Osteocyte (in vitro differentiated cells): ENCODE results near the gene GPS2. TPM values are rescaled to one million over a fixed set of nuclear protein-coding genes. Genes with fewer than 3 reads are reported as not detected.
A peak's percentile ranks its signal among the peaks of the same experiment; 100 is the strongest.
"Not testable (repeated sequence)": the region's sequence is repeated elsewhere in the genome, so short reads cannot be mapped to it uniquely, and the experiment has no call there.

Experiments
- DNase-seq: peaks from one replicate; pipeline ENCODE4 v3.0.0; 2021; ENCODE audit warnings: mixed read lengths; ENCODE audit not compliant: unreplicated experiment; ENCODE audit errors: extremely low spot score
- H3K27ac Mint-ChIP-seq: one replicate; pipeline ENCODE4 v1.8.0; 2021; ENCODE audit warnings: mild to moderate bottlenecking, mixed read lengths; ENCODE audit not compliant: unreplicated experiment
- H3K27me3 Mint-ChIP-seq: one replicate; pipeline ENCODE4 v1.8.0; 2021; ENCODE audit warnings: mixed read lengths; ENCODE audit not compliant: unreplicated experiment
- H3K36me3 Mint-ChIP-seq: one replicate; pipeline ENCODE4 v1.8.0; 2021; ENCODE audit warnings: mixed read lengths; ENCODE audit not compliant: unreplicated experiment
- H3K4me1 Mint-ChIP-seq: one replicate; pipeline ENCODE4 v1.8.0; 2021; ENCODE audit warnings: mixed read lengths; ENCODE audit not compliant: unreplicated experiment
- H3K4me3 Mint-ChIP-seq: one replicate; pipeline ENCODE4 v1.8.0; 2021; ENCODE audit warnings: mild to moderate bottlenecking, moderate library complexity, mixed read lengths; ENCODE audit not compliant: unreplicated experiment
- H3K9me3 Mint-ChIP-seq: one replicate; pipeline ENCODE4 v1.8.0; 2021; ENCODE audit warnings: mixed read lengths; ENCODE audit not compliant: unreplicated experiment
- CTCF ChIP-seq: fragments of 200-600 bp; sonication (generic); IDR thresholded peaks from 2 replicates; pipeline ENCODE4 v1.5.0; 2021; ENCODE audit warnings: antibody characterized with exemption, mild to moderate bottlenecking, moderate library complexity
- total RNA-seq: library from RNA; stranded (reverse); gene quantifications from 2 replicates; pipeline ENCODE4 v1.2.1, GENCODE V29; 2021

The GPS2 gene
- total RNA-seq, 1 donor from 2014 or later: 61.9 TPM

- Mint-ChIP-seq H3K27ac (no peak within 1 kb of the TSS), H3K27me3 (peaks cover 4% of the 10 kb centered on the region), H3K36me3 (no peaks in the 10 kb centered on the region), H3K4me1 (no peaks in the 10 kb centered on the region), H3K4me3 (no peak within 1 kb of the TSS), H3K9me3 (no peaks in the 10 kb centered on the region)
- DNase-seq: no peak
- no peak for TF ChIP-seq CTCF
These were observed 21.3 kb upstream of the GPS2 start, which contains the start of gene ACAP1 for GRCh38 chr17:7336240-7337175. ACAP1 (plus strand) TSS chr17:7336529; CDS start chr17:7336735, 206 bp downstream.

- H3K27me3 Mint-ChIP-seq, H3K9me3 Mint-ChIP-seq, H3K4me1 Mint-ChIP-seq, H3K36me3 Mint-ChIP-seq, H3K4me3 Mint-ChIP-seq, DNase-seq, H3K27ac Mint-ChIP-seq: not testable (repeated sequence)
These were observed 20.6 kb upstream of the GPS2 start for GRCh38 chr17:7335765-7336164.

GRCh38 chr17:7334938-7335538 is 19.9 kb upstream of the GPS2 start:
- Mint-ChIP-seq H3K27ac (no peak overlapping the region), H3K36me3 (no peaks in the 10 kb centered on the region), H3K9me3 (no peaks in the 10 kb centered on the region), H3K4me3 (no peak overlapping the region), H3K27me3 (peaks cover 2% of the 10 kb centered on the region), H3K4me1 (peaks cover under 1% of the 10 kb centered on the region)
- DNase-seq: no peak
- TF ChIP-seq CTCF: no peak

GRCh38 chr17:7332600-7333069 is 17.5 kb upstream of the GPS2 start:
- not testable (repeated sequence) for H3K27ac Mint-ChIP-seq

GRCh38 chr17:7332111-7332510 is 17.0 kb upstream of the GPS2 start:
- Mint-ChIP-seq H3K9me3 (no peaks in the 10 kb centered on the region), H3K4me3 (peak overlapping the region; percentile 12), H3K4me1 (peaks cover 15% of the 10 kb centered on the region), H3K36me3 (no peaks in the 10 kb centered on the region), H3K27ac (no peak overlapping the region), H3K27me3 (no peaks in the 10 kb centered on the region)
- TF ChIP-seq CTCF: no peak
- DNase-seq: no peak

More at GRCh38 chr17:7332600-7333069, 17.5 kb upstream of the GPS2 start:
- not testable (repeated sequence) for H3K36me3 Mint-ChIP-seq, H3K9me3 Mint-ChIP-seq, H3K4me3 Mint-ChIP-seq, DNase-seq, H3K27me3 Mint-ChIP-seq
- peaks cover 14% of the 10 kb centered on the region for H3K4me1 Mint-ChIP-seq

- H3K4me3 Mint-ChIP-seq: peak overlapping the region; percentile 86
- peaks cover 15% of the 10 kb centered on the region for H3K4me1 Mint-ChIP-seq
- H3K9me3 Mint-ChIP-seq: no peaks in the 10 kb centered on the region
- no peak for TF ChIP-seq CTCF
- no peak overlapping the region for H3K27ac Mint-ChIP-seq
- DNase-seq: no peak
- H3K27me3 Mint-ChIP-seq: no peaks in the 10 kb centered on the region
- H3K36me3 Mint-ChIP-seq: no peaks in the 10 kb centered on the region
These were observed 15.5 kb upstream of the GPS2 start for GRCh38 chr17:7330638-7331015.
